Inferior parietal cortex (tissue), 1 donor: ENCODE measurements around the gene MRPL58.
A peak's percentile ranks its signal among the peaks of the same experiment; 100 is the strongest.
"Not testable (repeated sequence)": the region's sequence is repeated elsewhere in the genome, so short reads cannot be mapped to it uniquely, and the experiment has no call there.

Source experiments
- DNase-seq: peaks from one replicate; pipeline ENCODE4 v3.0.0-alpha.2; 2016; ENCODE audit errors: extremely low spot score

Gene MRPL58

GRCh38 chr17:75012346-75013091 lies at the start of gene MRPL58:
Gene MRPL58, plus strand, starts transcription at chr17:75012670. Its CDS starts 17 bp downstream, at chr17:75012687.
- DNase-seq = peak; percentile 85

- DNase-seq = no peak
Measured at GRCh38 chr17:74963656-74964055, 48.8 kb upstream of the MRPL58 start.

GRCh38 chr17:74964246-74964761 lies 48.2 kb upstream of the MRPL58 start:
- no peak for DNase-seq

GRCh38 chr17:74964988-74965622 lies 47.4 kb upstream of the MRPL58 start:
- no peak for DNase-seq

GRCh38 chr17:74968361-74968780 lies 44.1 kb upstream of the MRPL58 start:
- DNase-seq = no peak

- DNase-seq = not testable (repeated sequence)
Measured at GRCh38 chr17:74969501-74969900, 43.0 kb upstream of the MRPL58 start.

- DNase-seq = no peak
Measured at GRCh38 chr17:74970395-74970794, 42.1 kb upstream of the MRPL58 start.

- no peak for DNase-seq
Measured at GRCh38 chr17:74971069-74971841, 41.2 kb upstream of the MRPL58 start.

- DNase-seq = no peak
Measured at GRCh38 chr17:74971842-74972106, 40.7 kb upstream of the MRPL58 start.

GRCh38 chr17:74972107-74972972 lies 40.1 kb upstream of the MRPL58 start, which contains the start of gene HID1:
Gene HID1, minus strand, starts transcription at chr17:74972759. Its CDS starts 103 bp downstream, at chr17:74972656.
- peak; percentile 53 for DNase-seq

- DNase-seq = no peak
Measured at GRCh38 chr17:74972973-74973328, 39.5 kb upstream of the MRPL58 start.

GRCh38 chr17:74975943-74976342 lies 36.5 kb upstream of the MRPL58 start:
- DNase-seq = no peak

GRCh38 chr17:74977802-74978201 lies 34.7 kb upstream of the MRPL58 start:
- DNase-seq = no peak

GRCh38 chr17:74978240-74978639 lies 34.2 kb upstream of the MRPL58 start:
- no peak for DNase-seq

- no peak for DNase-seq
Measured at GRCh38 chr17:74979408-74980146, 32.9 kb upstream of the MRPL58 start.

GRCh38 chr17:74981318-74981978 lies 31.0 kb upstream of the MRPL58 start:
- DNase-seq = no peak

- DNase-seq = peak; percentile 81
Measured at GRCh38 chr17:74981979-74982662, 30.3 kb upstream of the MRPL58 start.

- DNase-seq = peak; percentile 56
Measured at GRCh38 chr17:74982663-74983313, 29.7 kb upstream of the MRPL58 start.

GRCh38 chr17:74986206-74986576 lies 26.3 kb upstream of the MRPL58 start:
- DNase-seq = no peak
